Aorta (tissue), 5 donors: ENCODE results near the gene CALML4. TPM values are rescaled to one million over a fixed set of nuclear protein-coding genes. Genes with fewer than 3 reads are reported as not detected.
"Not testable (repeated sequence)": the region's sequence is repeated elsewhere in the genome, so short reads cannot be mapped to it uniquely, and the experiment has no call there.

Experiments used
- ATAC-seq: fragments of 200-7000 bp; cut with Tn5 transposase; one replicate; pipeline ENCODE4 v1.9.1; 2022; ENCODE audit warnings: moderate library complexity; ENCODE audit not compliant: low FRiP score
- DNase-seq, 2 donors: peaks; one replicate each; pipeline ENCODE4 v3.0.0-alpha.2; 2020
- H3K27ac ChIP-seq, 2 donors: one replicate each; pipeline ENCODE4 v1.5.1; 2013; ENCODE audit warnings: low read length in 2 of 2, mild to moderate bottlenecking in 2 of 2, moderate library complexity in 2 of 2, control low read depth in 1 of 2, inconsistent platforms in 1 of 2, low read depth in 1 of 2
- H3K27me3 ChIP-seq, 2 donors: one replicate each; pipeline ENCODE4 v1.6.1; 2013; ENCODE audit warnings: control low read depth in 1 of 2, low read length in 1 of 2, mild to moderate bottlenecking in 1 of 2, moderate library complexity in 1 of 2; ENCODE audit not compliant: insufficient read depth in 2 of 2, control insufficient read depth in 1 of 2
- H3K36me3 ChIP-seq, 2 donors: one replicate each; pipeline ENCODE4 v1.6.1; 2013; ENCODE audit warnings: control low read depth in 1 of 2, low read length in 1 of 2, mild to moderate bottlenecking in 1 of 2; ENCODE audit not compliant: insufficient read depth in 2 of 2, control insufficient read depth in 1 of 2
- H3K4me1 ChIP-seq, 2 donors: one replicate each; pipeline ENCODE4 v1.6.1; 2013; ENCODE audit warnings: low read length in 2 of 2, control low read depth in 1 of 2, mild to moderate bottlenecking in 1 of 2, moderate library complexity in 1 of 2; ENCODE audit not compliant: insufficient read depth in 2 of 2, control insufficient read depth in 1 of 2
- H3K4me3 ChIP-seq, 2 donors: one replicate each; pipeline ENCODE4 v1.5.1; 2013; ENCODE audit warnings: low read length in 2 of 2, control low read depth in 1 of 2, mild to moderate bottlenecking in 1 of 2
- H3K9me3 ChIP-seq: one replicate; pipeline ENCODE4 v1.6.1; 2013; ENCODE audit warnings: mild to moderate bottlenecking, low read length; ENCODE audit not compliant: control insufficient read depth
- WGBS, 2 donors: extraction: QIAGEN DNeasy Blood & Tissue Kit; methylation state at CpG; one replicate each; pipeline ENCODE4 v1.1.7; 2013; 5-methylcytosine and 5-hydroxymethylcytosine counted together
- intact Hi-C, 2 donors: fragments of 100-400 bp; cut with DNase I; formaldehyde crosslinking; loops; one replicate each; pipeline versions ENCODE4 v1.14.2 to v1.15.0; 2022
- polyA plus RNA-seq, 2 donors: library from polyadenylated mRNA; stranded (reverse); fragments of 200-250 nt; gene quantifications; one replicate each; pipeline ENCODE4 v1.2.3, GENCODE V29; 2013
- total RNA-seq, 2 donors: library from RNA; stranded (reverse); fragmentation: NEBNext Ultra II Directional; extraction: Animal tissue kit (Norgen Biotek cat#: 25700); gene quantifications; one replicate each; pipeline ENCODE4 v1.2.1, GENCODE V29; 2021
- donor health status: healthy with polysubstance abuse.
- donor health status: Bipolar disorder and iron deficiency.
- donor health status: DM: no; HTN: no; CAD: no.
- donor health status: DM: no; HTN: no; CAD: no.
- donor health status: DM: yes; HTN: yes; CAD: no.

The CALML4 gene
- total and polyA plus RNA-seq, 4 donors, result 3.9 to 29.9 (median 6.2) TPM

- WGBS, 2 donors, result 87 to 91% methylated on average over 9 of the region's 9 CpGs
- Histone ChIP-seq H3K27ac (no peak overlapping the region), H3K4me1 (no peaks in the 10 kb centered on the region), H3K4me3 (no peak overlapping the region), H3K36me3 (no peaks in the 10 kb centered on the region), H3K27me3 (no peaks in the 10 kb centered on the region), H3K9me3 (no peaks in the 10 kb centered on the region)
- intact Hi-C loops, result no loop called here
- ATAC-seq, result no peak
- DNase-seq, result peak in 1 of 2 donors; percentile 68
These were observed 22.6 kb upstream of the CALML4 start for GRCh38 chr15:68227643-68228142.

GRCh38 chr15:68225442-68225841 lies 20.3 kb upstream of the CALML4 start:
- H3K4me1 ChIP-seq, H3K27ac ChIP-seq, ATAC-seq, H3K4me3 ChIP-seq, intact Hi-C loops, H3K9me3 ChIP-seq, H3K36me3 ChIP-seq, H3K27me3 ChIP-seq, DNase-seq: not testable (repeated sequence)
- WGBS, 2 donors, result 95 to 96% methylated on average over 4 of the region's 4 CpGs

GRCh38 chr15:68224546-68225250 lies 19.6 kb upstream of the CALML4 start:
- no peaks in the 10 kb centered on the region for H3K27me3 ChIP-seq
- intact Hi-C loops, result no loop called here
- peak; percentile 21 to 41 for DNase-seq
- WGBS, 2 donors, result 88 to 91% methylated on average over 3 of the region's 3 CpGs
- no peak overlapping the region for H3K27ac ChIP-seq
- ATAC-seq, result no peak
- no peaks in the 10 kb centered on the region for H3K4me1 ChIP-seq
- no peak overlapping the region for H3K4me3 ChIP-seq
- no peaks in the 10 kb centered on the region for H3K9me3 ChIP-seq
- H3K36me3 ChIP-seq, result no peaks in the 10 kb centered on the region

- no peaks in the 10 kb centered on the region for H3K4me1 ChIP-seq
- no peaks in the 10 kb centered on the region for H3K27me3 ChIP-seq
- ATAC-seq (no peak), DNase-seq (no peak)
- WGBS, 2 donors, result 60 to 82% methylated on average over 3 of the region's 3 CpGs
- H3K9me3 ChIP-seq, result no peaks in the 10 kb centered on the region
- intact Hi-C loops, result no loop called here
- H3K36me3 ChIP-seq, result no peaks in the 10 kb centered on the region
- H3K4me3 ChIP-seq, result no peak overlapping the region
- no peak overlapping the region for H3K27ac ChIP-seq
These were observed 19.0 kb upstream of the CALML4 start for GRCh38 chr15:68224108-68224507.

- no peak for ATAC-seq
- Histone ChIP-seq H3K4me1 (no peaks in the 10 kb centered on the region), H3K27ac (no peak overlapping the region), H3K27me3 (no peaks in the 10 kb centered on the region), H3K9me3 (no peaks in the 10 kb centered on the region), H3K4me3 (no peak overlapping the region), H3K36me3 (no peaks in the 10 kb centered on the region)
- intact Hi-C loops, result no loop called here
- DNase-seq, result peak in 1 of 2 donors; percentile 17
- 96 to 97% methylated on average over 6 of the region's 6 CpGs for whole genome bisulfite sequencing, 2 donors
These were observed 18.0 kb upstream of the CALML4 start for GRCh38 chr15:68223171-68223570.

GRCh38 chr15:68222432-68222743 lies 17.3 kb upstream of the CALML4 start:
- H3K9me3 ChIP-seq, ATAC-seq, intact Hi-C loops, H3K27me3 ChIP-seq, H3K4me3 ChIP-seq, H3K36me3 ChIP-seq, H3K4me1 ChIP-seq, H3K27ac ChIP-seq: not testable (repeated sequence)
- DNase-seq, result peak; percentile 37 to 51
- WGBS, 2 donors, result 90 to 95% methylated on average over 18 of the region's 18 CpGs

- 87 to 88% methylated on average over 43 to 55 of the region's 55 CpGs for WGBS, 2 donors
- H3K9me3 ChIP-seq, H3K27me3 ChIP-seq, H3K27ac ChIP-seq, H3K4me3 ChIP-seq, ATAC-seq, intact Hi-C loops, H3K4me1 ChIP-seq, H3K36me3 ChIP-seq: not testable (repeated sequence)
- DNase-seq, result peak; percentile 29 to 34
These were observed 16.6 kb upstream of the CALML4 start for GRCh38 chr15:68221530-68222431.

- H3K27me3 ChIP-seq, result no peaks in the 10 kb centered on the region
- H3K36me3 ChIP-seq, result no peaks in the 10 kb centered on the region
- H3K4me3 ChIP-seq, result no peak overlapping the region
- H3K4me1 ChIP-seq, result no peaks in the 10 kb centered on the region
- H3K27ac ChIP-seq, result no peak overlapping the region
- intact Hi-C loops, result no loop called here
- ATAC-seq, result no peak
- WGBS, 2 donors, result 94 to 97% methylated on average over 6 of the region's 6 CpGs
- H3K9me3 ChIP-seq, result no peaks in the 10 kb centered on the region
- no peak for DNase-seq
These were observed 15.8 kb upstream of the CALML4 start for GRCh38 chr15:68220967-68221366.
